Heart right ventricle (tissue), 16 donors: Measurements from ENCODE around the gene KIAA1328. TPM values are rescaled to one million over a fixed set of nuclear protein-coding genes. Genes with fewer than 3 reads are reported as not detected.

Experiments used
- ATAC-seq, 8 donors: fragments of 200-7000 bp; cut with Tn5 transposase; one replicate each; pipeline ENCODE4 v1.9.1; 2020; ENCODE audit warnings: mild to moderate bottlenecking in 8 of 8, moderate library complexity in 8 of 8, moderate number of reproducible peaks in 1 of 8
- DNase-seq, 2 donors: peaks; one replicate each; pipeline ENCODE4 v3.0.0-alpha.2; 2020
- H3K27ac ChIP-seq, 10 donors: fragments of 200-600 bp; sonication (generic) in 2 of 10; one replicate each; pipeline versions ENCODE4 v1.5.0 to v1.8.0; 2020 to 2022; ENCODE audit warnings: mild to moderate bottlenecking in 3 of 10
- H3K27me3 ChIP-seq, 7 donors: fragments of 200-600 bp; one replicate each; pipeline ENCODE4 v1.8.0; 2021 to 2022; ENCODE audit warnings: mild to moderate bottlenecking in 2 of 7
- H3K36me3 ChIP-seq, 9 donors: fragments of 200-600 bp; sonication (generic) in 1 of 9; one replicate each; pipeline versions ENCODE4 v1.5.0 to v1.8.0; 2020 to 2022; ENCODE audit warnings: mild to moderate bottlenecking in 2 of 9
- H3K4me1 ChIP-seq, 9 donors: fragments of 200-600 bp; sonication (generic) in 1 of 9; one replicate each; pipeline versions ENCODE4 v1.5.0 to v1.8.0; 2020 to 2022; ENCODE audit warnings: mild to moderate bottlenecking in 4 of 9
- H3K4me3 ChIP-seq, 10 donors: fragments of 200-600 bp; sonication (generic) in 2 of 10; one replicate each; pipeline versions ENCODE4 v1.5.0 to v1.8.0; 2020 to 2022; ENCODE audit warnings: mild to moderate bottlenecking in 7 of 10, moderate library complexity in 2 of 10
- H3K9me3 ChIP-seq, 11 donors: fragments of 200-600 bp in 10 of 11; sonication (generic) in 2 of 11; one replicate each; pipeline versions ENCODE4 v1.5.0 to v1.8.0; 2013 to 2022; ENCODE audit warnings: mild to moderate bottlenecking in 2 of 11, control low read depth in 1 of 11, moderate library complexity in 1 of 11
- WGBS, 2 donors: extraction: QIAGEN DNeasy Blood & Tissue Kit; methylation state at CpG; one replicate each; pipeline ENCODE4 v1.1.7; 2013; ENCODE audit warnings: inconsistent platforms in 1 of 2; 5-methylcytosine and 5-hydroxymethylcytosine counted together
- intact Hi-C, 10 donors: fragments of 100-400 bp; cut with DNase I; formaldehyde crosslinking; loops; one replicate each; pipeline versions ENCODE4 v1.11.1 to v1.14.2; 2022
- polyA plus RNA-seq, 2 donors: library from polyadenylated mRNA; stranded (reverse); fragments of 200-250 nt; gene quantifications; one replicate each; pipeline ENCODE4 v1.2.3, GENCODE V29; 2013
- total RNA-seq, 10 donors: library from RNA; stranded (reverse); fragmentation: NEBNext Ultra II Directional in 3 of 10; extraction: Animal tissue kit (Norgen Biotek cat#: 25700) in 3 of 10; gene quantifications; one replicate each; pipeline versions ENCODE4 v1.2.1 to v1.2.4, GENCODE V29; 2021 to 2023
- TF ChIP-seq, protein P1 (sequence below), 9 donors: fragments of 200-600 bp; sonication (generic) in 2 of 9; IDR thresholded peaks; one replicate each; pipeline versions ENCODE4 v1.5.0 to v1.8.0; 2021 to 2022; ENCODE audit warnings: antibody characterized with exemption in 9 of 9, mild to moderate bottlenecking in 5 of 9, moderate library complexity in 1 of 9
- donor health status: Arrhythmogenic right ventricular cardiomyopathy.
- donor health status: ischemic (EF 13 %, LVEDD 7.1; RV severe dilation, severe dysfunction).
- donor health status: healthy with polysubstance abuse.
- donor health status: DM: no; HTN: yes; CAD: no.
- donor health status: DM: no; HTN: no; CAD: no.
- donor health status: ischemic (EF 25% LVEDD 6.9; RV normal size, moderate dysfunction).
- donor health status: ischemic (EF 25% LVEDD 5.7; RV mildly dilated, moderate dysfunction).
- donor health status: healthy.
- donor health status: DM: yes; HTN: yes; CAD: no.
- donor health status: Ischemic cardiomyopathy.
- donor health status: ischemic (EF 35%, LVEDD 5.7; RV mildly dilated, moderate dysfunction).
- donor health status: nonischemic (EF 11% LVEDD 7.7; RV severe dilation, severe dysfunction).
- donor health status: DM: yes; HTN: yes; CAD: no.
- donor health status: PGD.
- donor health status: ischemic (EF 29% LVEDD 5.4; RV normal size, mild dysfunction).
- donor health status: nonischemic (EF 23%, LVEDD 6.1; RV moderate dilation, normal function).

Gene KIAA1328
- total and polyA plus RNA-seq, 12 donors, result 1.9 to 6.3 (median 5.1) TPM

DNA sequence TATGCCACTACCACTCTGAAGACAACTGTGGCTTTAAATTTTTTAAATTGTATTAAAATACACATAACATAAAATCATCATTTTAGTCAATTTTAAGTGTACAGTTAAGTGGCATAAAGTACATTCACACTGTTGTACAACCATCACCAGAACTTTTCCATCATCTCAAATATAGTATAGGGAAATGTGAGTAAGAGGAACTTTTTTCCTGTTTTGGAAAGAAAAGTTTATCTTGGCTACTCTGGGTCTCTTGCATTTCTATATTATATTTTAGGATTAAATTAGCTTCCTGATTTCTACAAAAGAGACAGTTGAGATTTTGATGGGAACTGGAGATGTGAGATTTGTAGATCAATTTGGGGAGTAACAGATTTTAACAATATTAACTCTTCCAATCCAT, 3.4 kb upstream of the KIAA1328 start:
- TF ChIP-seq, protein P1, sequence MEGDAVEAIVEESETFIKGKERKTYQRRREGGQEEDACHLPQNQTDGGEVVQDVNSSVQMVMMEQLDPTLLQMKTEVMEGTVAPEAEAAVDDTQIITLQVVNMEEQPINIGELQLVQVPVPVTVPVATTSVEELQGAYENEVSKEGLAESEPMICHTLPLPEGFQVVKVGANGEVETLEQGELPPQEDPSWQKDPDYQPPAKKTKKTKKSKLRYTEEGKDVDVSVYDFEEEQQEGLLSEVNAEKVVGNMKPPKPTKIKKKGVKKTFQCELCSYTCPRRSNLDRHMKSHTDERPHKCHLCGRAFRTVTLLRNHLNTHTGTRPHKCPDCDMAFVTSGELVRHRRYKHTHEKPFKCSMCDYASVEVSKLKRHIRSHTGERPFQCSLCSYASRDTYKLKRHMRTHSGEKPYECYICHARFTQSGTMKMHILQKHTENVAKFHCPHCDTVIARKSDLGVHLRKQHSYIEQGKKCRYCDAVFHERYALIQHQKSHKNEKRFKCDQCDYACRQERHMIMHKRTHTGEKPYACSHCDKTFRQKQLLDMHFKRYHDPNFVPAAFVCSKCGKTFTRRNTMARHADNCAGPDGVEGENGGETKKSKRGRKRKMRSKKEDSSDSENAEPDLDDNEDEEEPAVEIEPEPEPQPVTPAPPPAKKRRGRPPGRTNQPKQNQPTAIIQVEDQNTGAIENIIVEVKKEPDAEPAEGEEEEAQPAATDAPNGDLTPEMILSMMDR (IDR thresholded peaks at IDR 0.05), result no peak

DNA sequence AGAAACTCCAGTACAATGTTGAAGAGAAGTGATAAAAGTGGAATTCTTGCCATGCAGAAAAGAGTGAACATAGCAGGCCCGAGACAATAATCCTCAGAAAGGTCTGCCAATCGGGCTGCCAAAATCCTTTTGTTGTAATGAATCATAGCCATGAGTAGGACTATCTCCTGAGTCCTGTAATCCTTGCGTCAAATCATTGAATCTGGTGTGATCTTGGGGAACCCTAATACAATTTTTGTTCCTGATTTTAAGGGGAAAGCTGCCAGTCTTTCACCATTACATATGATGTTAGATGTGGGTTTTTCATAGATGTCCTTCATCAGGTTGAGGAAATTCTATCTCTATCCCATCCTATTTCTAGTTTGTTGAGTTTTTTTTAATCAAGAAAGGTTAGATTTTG, 2.4 kb upstream of the KIAA1328 start:
- intact Hi-C loops, result no loop called here
- TF ChIP-seq, protein P1 (IDR thresholded peaks at IDR 0.05), result no peak
- Histone ChIP-seq H3K9me3 (no peaks in the 10 kb centered on the region), H3K27ac (no peak overlapping the region), H3K27me3 (no peaks in the 10 kb centered on the region), H3K4me3 (no peak overlapping the region), H3K4me1 (peaks cover 0 to 30% (median 17%) of the 10 kb centered on the region in 9 donors), H3K36me3 (peaks cover 0 to 6% (median 0%) of the 10 kb centered on the region in 9 donors)
- DNase-seq, result no peak
- ATAC-seq, result no peak
- 95 to 100% methylated on average over 3 of the region's 3 CpGs for WGBS, 2 donors

More for the DNA sequence above, 3.4 kb upstream of the KIAA1328 start:
- H3K4me3 ChIP-seq, result no peak overlapping the region
- no peak for DNase-seq
- H3K9me3 ChIP-seq, result no peaks in the 10 kb centered on the region
- no peak for ATAC-seq
- peaks cover 0 to 24% (median 17%) of the 10 kb centered on the region in 9 donors for H3K4me1 ChIP-seq
- H3K36me3 ChIP-seq, result peaks cover 0 to 6% (median 0%) of the 10 kb centered on the region in 9 donors
- no peaks in the 10 kb centered on the region for H3K27me3 ChIP-seq
- intact Hi-C loops, result no loop called here
- H3K27ac ChIP-seq, result no peak overlapping the region

DNA sequence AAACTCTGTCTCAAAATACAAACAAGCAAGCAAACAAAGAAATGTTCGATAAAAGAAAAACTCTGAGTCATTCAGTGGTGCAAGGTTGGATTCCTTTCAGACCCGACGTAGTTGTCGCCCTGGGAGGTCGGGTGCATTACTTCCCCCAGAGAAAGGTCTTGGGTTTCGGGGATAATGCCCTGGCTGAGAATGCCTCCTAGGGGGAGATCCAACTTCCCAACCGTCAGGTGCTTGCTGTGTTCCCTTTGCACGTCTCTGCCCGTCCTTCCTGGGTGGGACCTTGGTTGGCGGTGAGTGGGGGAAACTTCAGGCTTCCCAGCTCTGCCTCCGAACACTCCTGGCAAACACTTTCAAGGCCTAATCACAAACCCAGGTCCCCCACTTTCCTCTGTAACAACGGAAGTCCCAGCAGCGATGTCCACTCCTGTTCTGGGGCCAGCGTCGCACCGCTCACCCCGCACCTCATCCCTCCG, 734 bp upstream of the KIAA1328 start:
- TF ChIP-seq, protein P1 (IDR thresholded peaks at IDR 0.05), result no peak
- H3K36me3 ChIP-seq, result peaks cover 0 to 4% (median 0%) of the 10 kb centered on the region in 9 donors
- peak overlapping the region; percentile 70 to 98 (median 82) for H3K4me3 ChIP-seq
- peak overlapping the region in 9 of 10 donors; percentile 30 to 86 (median 76) for H3K27ac ChIP-seq
- DNase-seq (peak in 1 of 2 donors; percentile 5), ATAC-seq (peak in 6 of 8 donors; percentile 2 to 26 (median 8))
- H3K27me3 ChIP-seq, result no peaks in the 10 kb centered on the region
- intact Hi-C loops, result no loop called here
- 1% methylated on average over 18 of the region's 18 CpGs for WGBS, 2 donors
- peaks cover 0 to 30% (median 17%) of the 10 kb centered on the region in 9 donors for H3K4me1 ChIP-seq
- H3K9me3 ChIP-seq, result no peaks in the 10 kb centered on the region

DNA sequence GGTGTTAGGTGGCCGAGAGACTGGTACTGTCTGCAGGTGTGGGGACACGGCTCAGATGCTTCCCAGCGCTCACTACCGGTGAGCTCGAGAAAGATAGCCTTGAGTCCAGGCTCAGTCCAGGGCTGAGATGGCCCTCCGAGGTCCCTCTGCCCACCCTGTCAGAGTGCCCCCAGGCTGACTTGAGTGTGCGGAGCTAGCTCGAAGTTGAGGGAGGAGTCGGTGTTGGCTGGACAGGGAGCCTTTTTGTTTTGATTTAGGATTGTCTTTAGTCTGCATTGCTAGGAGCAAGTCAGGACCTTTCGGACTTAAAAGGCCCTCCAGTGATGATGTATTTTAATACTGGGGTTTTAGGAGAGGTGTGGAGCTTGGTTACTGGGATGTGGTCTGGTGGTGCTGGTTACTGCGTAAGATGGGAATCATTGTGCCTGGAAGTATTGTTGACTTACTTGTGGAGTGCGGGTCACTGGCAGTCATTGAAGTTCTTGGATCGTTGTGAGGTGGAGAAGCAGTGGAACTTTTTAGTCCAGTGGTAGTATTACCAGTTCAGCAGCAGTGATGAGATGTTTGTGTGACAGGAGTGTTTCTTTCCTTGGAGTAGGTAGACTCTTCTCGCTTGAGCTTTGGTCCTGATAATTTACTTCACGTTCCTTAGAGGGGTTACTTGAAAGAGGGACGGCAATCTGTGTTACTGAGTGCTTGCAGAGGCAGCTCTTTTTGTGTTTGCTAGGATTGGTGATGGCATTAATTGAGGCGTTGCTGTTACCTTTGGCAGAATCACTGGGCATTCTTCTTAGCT, 633 bp downstream of the KIAA1328 start:
- Histone ChIP-seq H3K27me3 (no peaks in the 10 kb centered on the region), H3K36me3 (no peaks in the 10 kb centered on the region), H3K9me3 (no peaks in the 10 kb centered on the region), H3K27ac (peak overlapping the region in 9 of 10 donors; percentile 30 to 86 (median 76)), H3K4me1 (peaks cover 0 to 30% (median 17%) of the 10 kb centered on the region in 9 donors), H3K4me3 (peak overlapping the region; percentile 70 to 98 (median 82))
- ATAC-seq (peak in 7 of 8 donors; percentile 1 to 69 (median 19)), DNase-seq (no peak)
- WGBS, 2 donors, result 17 to 19% methylated on average over 17 of the region's 17 CpGs
- intact Hi-C loops, result no loop called here
- TF ChIP-seq, protein P1 (IDR thresholded peaks at IDR 0.05), result peak in 1 of 9 donors; percentile 7
